GM12801 (cell line): ENCODE results near the gene MFN2.

Experiments used
- TF ChIP-seq, protein P1 (sequence below): IDR thresholded peaks from one replicate; pipeline ENCODE4 v1.5.1; 2011; ENCODE audit warnings: control low read depth; ENCODE audit not compliant: insufficient read length; ENCODE audit errors: extremely low read depth

The MFN2 gene

DNA sequence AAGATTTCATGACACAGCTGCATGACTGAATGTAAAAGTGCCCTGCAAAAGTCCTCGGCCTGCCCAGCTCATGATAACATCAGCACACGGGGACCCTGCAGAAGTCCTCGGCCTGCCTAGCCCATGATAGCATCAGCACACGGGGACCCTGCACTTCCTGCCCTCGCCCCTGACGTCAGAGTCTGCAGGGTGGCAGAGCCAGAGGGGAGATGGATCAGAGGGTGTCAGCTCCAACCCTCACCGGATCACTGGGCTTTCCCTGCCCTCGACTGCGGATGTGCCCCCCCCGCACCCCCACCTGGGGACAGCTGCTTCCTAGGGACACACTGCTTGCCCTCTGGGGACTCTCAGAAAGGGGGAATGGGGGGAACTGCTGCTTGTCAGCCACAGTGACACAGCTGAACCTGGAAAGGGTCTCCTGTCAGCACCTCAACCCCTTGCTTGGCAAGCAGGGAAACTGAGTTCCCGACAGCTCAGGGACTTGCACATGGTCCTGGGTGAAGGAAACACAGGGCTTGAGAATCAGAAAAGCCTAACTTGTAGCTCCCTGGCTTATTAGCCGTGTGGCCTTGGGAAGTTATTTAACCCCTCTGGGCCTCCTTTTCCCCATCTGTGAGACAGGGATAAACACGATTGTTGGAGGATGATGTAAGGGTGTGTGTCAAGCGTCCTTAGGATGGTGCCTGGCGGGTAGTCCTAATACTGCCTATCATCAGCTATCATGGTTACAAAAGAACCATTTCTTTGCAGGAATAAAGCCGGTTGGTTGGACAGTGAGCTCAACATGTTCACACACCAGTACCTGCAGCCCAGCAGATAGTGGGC is 30.7 kb downstream of the MFN2 start:
- TF ChIP-seq, protein P1, sequence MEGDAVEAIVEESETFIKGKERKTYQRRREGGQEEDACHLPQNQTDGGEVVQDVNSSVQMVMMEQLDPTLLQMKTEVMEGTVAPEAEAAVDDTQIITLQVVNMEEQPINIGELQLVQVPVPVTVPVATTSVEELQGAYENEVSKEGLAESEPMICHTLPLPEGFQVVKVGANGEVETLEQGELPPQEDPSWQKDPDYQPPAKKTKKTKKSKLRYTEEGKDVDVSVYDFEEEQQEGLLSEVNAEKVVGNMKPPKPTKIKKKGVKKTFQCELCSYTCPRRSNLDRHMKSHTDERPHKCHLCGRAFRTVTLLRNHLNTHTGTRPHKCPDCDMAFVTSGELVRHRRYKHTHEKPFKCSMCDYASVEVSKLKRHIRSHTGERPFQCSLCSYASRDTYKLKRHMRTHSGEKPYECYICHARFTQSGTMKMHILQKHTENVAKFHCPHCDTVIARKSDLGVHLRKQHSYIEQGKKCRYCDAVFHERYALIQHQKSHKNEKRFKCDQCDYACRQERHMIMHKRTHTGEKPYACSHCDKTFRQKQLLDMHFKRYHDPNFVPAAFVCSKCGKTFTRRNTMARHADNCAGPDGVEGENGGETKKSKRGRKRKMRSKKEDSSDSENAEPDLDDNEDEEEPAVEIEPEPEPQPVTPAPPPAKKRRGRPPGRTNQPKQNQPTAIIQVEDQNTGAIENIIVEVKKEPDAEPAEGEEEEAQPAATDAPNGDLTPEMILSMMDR, result no peak

- TF ChIP-seq, protein P1, result no peak
Measured at GRCh38 chr1:12011998-12012397, 31.8 kb downstream of the MFN2 start.

GRCh38 chr1:12012560-12013316 is 32.5 kb downstream of the MFN2 start:
- TF ChIP-seq, protein P1, result no peak

- TF ChIP-seq, protein P1, result no peak
Measured at GRCh38 chr1:12014141-12014991, 34.1 kb downstream of the MFN2 start.

- TF ChIP-seq, protein P1, result no peak
Measured at GRCh38 chr1:12015001-12015491, 34.8 kb downstream of the MFN2 start.

- TF ChIP-seq, protein P1, result no peak
Measured at GRCh38 chr1:12015499-12015898, 35.3 kb downstream of the MFN2 start.

- TF ChIP-seq, protein P1, result no peak
Measured at GRCh38 chr1:12016182-12016581, 35.9 kb downstream of the MFN2 start.
